ENCODE data around the gene ESAM. TPM values are rescaled to one million over a fixed set of nuclear protein-coding genes. Genes with fewer than 3 reads are reported as not detected.

Gene ESAM
- total RNA-seq, 1 experiment from 2014 or later = not detected

- DNase-seq (ENCODE audit: low read depth) = no peak
Observed at GRCh38 chr11:124752471-124753102, 9.5 kb downstream of the ESAM start.

- DNase-seq (ENCODE audit: low read depth) = no peak
Observed at GRCh38 chr11:124751741-124752470, 10.2 kb downstream of the ESAM start, which contains the start of gene VSIG2. VSIG2 (minus strand) TSS chr11:124752255; CDS start chr11:124752137, 118 bp downstream.

GRCh38 chr11:124751391-124751740, 10.7 kb downstream of the ESAM start:
- no peak for DNase-seq (ENCODE audit: low read depth)

DNA sequence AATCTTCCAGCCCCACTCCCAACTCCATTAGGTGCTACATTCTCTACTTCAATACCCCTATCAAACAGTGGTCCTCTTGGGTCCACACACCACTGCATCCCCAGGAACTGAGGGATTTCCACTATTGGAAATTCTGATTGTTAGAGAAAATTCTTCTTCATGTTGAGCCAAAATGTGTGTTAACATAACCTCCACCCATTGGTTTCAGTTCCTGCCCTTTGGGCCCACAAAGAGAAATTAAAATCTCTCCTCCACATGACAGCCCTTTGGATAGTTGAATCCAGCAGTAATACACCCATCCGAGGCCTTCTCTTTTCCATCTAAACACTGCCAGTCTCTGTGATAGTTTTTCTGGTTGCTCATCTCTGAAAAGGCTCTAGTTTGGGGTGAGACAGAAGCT, 12.2 kb downstream of the ESAM start:
- no peak for DNase-seq (ENCODE audit: low read depth)

DNA sequence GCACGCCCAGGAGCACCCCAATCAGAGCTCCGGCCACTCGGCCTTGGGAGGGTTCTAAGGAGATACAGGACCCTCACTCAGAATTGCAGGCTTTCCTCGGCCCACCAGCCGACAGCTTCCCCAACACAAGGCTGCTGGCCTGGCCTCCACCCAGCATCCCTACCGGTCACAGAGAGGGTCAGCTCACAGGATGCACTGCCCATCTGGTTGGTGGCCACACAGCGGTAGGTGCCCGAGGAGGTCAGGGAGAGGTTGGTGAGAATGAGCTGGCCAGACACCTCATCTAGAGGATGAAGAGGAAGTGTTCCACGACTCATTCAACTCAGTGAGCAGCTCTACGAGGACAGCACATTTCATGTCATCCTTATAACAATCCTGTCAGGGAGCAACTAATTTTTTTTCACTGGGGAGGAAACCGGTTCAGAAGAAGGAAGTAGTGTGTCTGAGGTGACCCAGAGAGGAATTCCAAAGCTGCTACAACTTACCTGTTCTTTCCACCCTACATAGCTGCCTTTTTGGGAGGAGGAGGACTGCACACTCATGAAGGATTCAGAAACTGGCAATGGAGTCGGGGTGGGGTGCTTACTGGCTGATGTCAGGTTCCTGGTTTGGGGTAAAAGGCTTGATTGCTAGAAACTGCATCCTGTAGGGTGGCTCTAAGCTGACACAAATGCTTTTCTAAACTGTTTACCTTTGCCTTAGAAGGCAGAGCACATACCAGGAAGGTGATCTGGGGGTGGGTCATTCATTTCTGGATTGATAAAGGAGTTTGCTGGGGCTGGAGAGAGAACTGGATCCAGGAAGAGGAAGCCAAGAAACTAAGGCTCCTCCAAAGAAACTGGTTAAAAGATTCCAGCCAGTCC, 13.4 kb downstream of the ESAM start:
- peak; percentile 29 for DNase-seq (ENCODE audit: low read depth)

DNA sequence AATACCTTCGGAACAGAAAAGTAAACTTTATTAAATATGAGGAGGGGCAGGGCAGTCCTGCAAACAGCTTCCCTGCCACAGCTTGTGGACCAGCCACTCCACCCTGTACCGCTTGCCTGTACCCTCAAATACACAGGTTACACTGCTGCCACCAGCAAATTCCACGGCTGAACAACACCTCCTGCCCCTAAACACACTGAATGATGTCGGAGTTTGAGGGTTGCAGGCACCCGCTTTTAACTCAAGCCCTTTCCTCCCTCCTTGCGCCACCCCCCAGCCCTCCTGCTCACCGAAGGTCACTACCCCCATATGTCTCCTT, 14.0 kb downstream of the ESAM start:
- no peak for DNase-seq (ENCODE audit: low read depth)

DNA sequence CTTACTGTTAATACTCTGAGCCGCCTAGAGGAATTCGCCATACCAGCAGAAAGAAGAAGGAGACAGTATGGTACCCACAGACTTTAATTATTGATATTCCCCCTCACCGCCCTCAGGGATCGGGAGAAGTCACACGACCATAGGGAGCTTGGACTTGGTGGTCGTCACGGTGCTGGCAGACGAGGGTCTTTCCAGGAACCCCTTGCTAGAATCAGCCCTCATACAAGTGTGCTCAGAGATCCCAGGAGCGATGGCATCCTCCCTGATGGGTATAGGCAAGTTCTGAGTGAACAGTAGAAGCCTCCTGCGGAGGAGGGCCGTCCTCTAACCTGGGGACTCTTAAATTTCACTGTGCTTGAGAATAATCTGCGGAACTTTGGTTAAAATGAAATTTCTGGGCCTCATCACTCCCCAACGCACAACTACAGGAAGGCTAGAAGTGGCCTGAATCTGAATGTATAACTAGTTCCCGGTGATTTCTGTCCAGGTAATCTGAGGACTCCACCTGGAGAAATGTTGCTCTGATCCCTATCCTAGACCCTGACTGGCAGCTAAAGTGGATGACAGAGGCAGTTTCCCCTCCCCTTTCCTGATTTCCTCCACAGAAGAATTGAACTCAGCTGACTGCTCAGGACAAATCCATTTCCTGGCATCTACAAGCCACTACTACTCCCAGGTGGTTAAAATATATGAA, 14.5 kb downstream of the ESAM start:
- no peak for DNase-seq (ENCODE audit: low read depth)

DNA sequence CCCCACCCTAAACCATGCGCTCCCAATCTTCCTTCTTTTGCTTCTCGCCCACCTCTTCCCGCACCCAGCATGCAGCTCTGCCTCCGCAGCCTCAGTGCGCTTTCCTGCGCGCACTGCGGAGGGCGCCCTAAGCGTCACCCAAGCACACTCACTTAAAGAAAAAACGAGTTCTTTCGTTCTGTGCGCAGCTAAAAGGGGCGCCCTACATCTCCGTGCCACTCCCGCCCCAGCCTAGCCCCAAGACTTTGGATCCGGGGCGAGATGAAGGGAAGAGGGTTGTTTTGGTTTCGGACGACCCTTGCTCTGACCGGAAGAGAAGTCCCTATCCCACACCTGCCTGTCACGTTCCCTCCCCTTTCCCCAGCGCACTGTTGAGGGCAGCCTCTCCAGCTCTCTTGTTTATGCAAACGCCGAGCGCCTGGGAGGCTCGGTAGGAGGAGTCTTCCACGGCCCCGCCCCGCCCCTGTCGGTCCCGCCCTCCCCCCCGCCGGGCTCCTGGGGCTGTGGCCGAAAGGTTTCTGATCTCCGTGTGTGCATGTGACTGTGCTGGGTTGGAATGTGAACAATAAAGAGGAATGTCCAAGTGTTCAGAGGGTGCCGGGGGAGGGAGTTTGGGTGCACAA, 15.4 kb downstream of the ESAM start:
- peak; percentile 72 for DNase-seq (ENCODE audit: low read depth)

DNA sequence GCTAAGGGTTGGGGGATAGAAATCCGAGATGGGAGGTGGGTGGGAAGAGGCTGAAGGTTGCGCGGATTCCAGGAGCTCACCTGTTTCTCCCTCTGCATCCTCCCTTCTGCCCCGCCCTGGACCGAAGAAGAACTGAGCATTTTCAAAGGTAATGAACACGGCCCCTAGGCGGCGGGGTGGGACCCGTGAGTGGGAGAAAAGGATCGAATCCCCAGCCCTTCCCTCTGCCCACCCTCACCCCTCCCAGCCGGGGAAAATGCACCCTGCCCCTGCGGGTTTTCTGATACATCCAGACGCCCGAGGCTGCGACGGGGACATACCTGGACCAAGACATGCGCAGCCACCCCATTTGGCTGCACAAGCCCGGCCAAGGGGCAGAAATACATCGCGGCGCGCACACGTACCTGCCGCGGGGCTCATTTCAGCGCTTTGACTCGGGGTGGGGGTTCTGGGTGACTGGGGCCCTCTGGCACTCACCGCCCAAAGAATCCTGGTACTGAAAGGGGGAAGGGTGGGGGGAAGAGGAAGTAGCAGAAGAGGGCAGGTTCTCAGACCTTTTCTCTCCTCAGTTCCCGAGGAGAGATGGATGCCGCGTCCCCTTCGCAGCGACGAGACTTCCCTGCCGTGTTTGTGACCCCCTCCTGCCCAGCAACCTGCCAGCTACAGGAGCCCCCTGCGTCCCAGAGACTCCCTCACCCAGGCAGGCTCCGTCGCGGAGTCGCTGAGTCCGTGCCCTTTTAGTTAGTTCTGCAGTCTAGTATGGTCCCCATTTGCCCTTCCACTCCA, 16.1 kb downstream of the ESAM start:
- no peak for DNase-seq (ENCODE audit: low read depth)

GRCh38 chr11:124745270-124745834, 16.7 kb downstream of the ESAM start:
- DNase-seq (ENCODE audit: low read depth) = no peak

DNA sequence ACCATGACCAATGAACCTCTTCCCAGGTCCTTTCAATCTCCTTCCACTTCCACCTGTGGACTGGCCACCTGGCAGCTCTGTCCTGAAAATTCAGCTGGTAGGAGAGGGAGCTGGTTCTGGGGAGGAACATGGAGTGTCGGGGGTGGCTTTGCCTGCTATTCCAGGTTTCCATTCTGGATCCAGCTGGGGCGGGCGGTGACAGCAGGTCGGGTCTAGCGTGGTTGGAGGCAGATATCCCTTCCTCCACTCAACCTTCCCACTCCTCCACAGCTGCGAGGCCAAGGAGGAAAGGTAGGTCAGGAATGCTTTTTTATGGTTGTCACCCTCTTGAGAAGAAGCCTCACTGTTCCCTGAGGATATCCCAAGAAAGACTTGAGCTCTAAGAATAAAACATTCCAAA, 19.0 kb downstream of the ESAM start:
- DNase-seq (ENCODE audit: low read depth) = no peak

GRCh38 chr11:124742555-124742954, 19.5 kb downstream of the ESAM start:
- DNase-seq (ENCODE audit: low read depth) = no peak

DNA sequence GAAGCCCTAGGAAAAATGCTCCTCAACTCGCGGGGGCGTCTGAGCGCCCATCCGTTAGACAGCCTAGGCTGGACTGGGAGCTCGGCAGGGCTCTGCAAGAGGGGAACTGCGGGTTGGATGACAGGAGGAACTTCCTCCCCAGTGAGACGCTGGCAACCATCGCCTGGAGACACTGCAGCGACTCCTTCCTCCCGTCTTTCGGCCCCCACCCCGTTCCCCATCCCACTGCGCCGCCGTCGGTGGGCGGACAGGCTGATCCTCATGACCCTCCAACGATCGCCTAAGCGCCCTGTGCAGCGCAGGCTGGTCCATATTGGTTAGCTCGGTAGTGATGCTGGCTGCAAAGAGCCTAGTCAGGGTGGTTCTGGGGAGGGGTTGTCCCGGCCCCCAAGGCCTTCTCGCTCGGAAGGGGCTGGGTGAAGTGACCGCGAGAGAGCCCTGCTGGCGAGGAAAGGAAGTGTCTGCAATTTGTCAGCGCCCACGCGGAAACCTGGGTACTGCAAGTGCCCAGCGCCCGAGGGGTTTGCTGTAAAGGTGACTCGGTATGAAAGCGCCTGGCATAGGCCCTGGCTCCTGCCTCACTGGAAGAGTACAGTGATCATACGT, 21.7 kb downstream of the ESAM start:
- peak; percentile 37 for DNase-seq (ENCODE audit: low read depth)

DNA sequence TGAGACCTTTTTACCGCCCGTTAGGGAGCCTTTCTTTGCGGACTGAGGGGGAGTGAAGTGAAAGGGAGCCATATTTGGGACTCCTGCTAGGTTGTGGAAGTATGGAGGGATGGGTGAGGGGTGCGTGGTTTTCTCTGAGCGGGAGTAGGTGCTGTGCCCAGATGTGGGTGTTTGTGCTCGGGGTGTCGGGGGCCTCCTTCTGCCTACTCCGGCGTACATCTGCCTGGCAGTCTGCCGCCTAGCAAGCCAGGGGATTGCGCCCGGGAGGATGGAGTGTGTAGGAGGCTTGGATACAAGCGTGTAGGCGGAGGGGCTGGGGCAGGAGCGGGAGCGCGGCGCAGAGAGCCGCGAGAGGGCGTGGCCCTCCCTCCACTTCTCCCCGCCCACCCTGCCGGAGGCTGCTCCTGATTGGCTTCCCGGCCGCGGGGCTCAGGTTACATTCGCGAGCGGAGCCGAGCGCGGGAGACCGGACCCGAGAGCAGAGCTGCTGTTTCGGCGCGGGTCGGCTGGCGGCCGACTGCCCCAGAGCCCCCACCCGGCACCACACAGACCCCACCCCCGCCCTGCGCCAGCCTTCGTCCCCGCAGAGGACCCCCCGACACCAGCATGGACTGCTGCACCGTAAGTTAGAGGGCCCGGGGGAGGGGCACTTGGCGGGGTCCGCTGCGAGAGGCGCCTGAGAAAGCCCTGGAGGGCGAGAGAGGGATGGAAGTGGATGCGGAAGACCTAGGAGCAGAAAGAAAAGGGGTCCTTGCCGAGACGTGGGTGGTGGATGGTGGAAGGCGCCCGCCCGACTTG, 22.4 kb downstream of the ESAM start, which contains the start of gene NRGN:
Gene NRGN (plus strand): TSS at position 464 of the 798 bp plus-strand sequence. CDS start 143 bp downstream, at position 607.
- peak; percentile 87 for DNase-seq (ENCODE audit: low read depth)

DNA sequence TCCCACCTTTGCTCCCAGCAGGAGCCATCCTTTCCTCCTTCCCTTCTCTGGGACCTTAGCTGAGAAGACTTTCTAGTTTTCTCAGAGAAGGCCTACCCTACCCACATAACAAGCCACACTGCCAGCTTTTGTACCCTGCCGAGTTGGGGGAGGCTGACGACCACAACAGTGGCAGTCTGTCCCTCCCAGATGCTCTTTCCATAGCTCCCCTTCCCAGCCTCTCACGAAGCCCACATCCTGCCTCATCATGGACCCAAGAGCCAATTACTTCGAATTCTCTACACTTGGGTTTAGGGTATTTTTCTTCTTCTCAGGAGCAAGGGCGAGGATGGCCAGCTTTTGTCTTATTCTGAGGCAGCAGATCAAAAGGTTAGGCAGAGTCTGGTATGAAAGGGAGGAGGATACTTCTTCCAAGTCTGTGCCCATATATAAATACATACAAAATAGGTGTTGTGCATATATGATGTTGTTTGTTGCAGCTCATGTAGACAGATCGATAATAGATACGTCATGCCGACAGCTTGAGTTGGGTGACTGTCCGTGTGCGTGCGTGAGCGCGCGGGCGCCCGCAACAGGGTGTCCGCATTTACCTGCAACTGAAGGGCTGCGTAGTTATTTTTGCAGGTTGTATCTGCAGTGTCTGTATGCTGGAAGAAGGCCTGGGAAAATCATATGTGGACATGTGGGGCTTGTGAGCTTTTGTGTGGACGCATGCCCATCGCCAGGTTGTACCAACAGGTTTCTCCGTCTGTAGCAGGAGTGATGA, 23.2 kb downstream of the ESAM start:
- no peak for DNase-seq (ENCODE audit: low read depth)

GRCh38 chr11:124737638-124738305, 24.3 kb downstream of the ESAM start:
- no peak for DNase-seq (ENCODE audit: low read depth)

DNA sequence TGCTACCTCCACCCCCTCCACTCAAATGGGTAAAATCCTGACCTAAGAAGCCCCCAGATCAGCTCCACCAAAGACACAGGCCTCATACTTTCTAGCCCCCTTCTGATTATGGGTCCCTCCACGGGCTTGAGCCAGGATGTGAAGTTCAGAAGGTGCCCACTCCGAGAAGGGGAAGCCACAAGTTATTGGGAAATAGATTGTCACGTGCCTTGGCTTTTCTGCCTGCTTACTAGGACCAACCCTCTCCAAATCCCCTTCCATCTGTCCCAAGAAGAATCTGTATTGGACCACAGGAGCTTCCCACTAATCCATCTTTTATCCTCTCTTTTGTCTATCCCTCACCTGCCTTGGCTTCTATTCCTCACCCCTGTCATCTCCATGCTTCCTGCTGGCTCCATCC, 25.4 kb downstream of the ESAM start:
- no peak for DNase-seq (ENCODE audit: low read depth)

DNA sequence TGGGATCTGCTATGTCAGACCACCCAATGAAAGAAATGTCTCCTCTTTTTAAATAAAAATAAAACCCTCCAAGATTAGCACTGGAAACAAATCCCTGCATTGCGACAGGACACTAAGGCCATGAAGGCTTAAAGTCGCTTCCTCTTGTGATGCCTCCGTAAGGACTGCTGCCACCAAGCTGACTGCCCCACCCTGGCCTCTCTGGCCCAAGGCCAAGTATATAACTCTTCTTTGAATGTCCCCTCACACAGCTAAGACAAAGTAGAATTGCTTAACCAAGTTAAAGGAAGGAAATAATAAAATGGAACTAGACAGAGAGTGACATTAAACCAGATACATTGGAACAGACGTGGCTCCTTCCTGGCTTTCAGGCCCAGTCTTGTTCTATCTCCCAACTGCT, 29.9 kb downstream of the ESAM start:
- DNase-seq (ENCODE audit: low read depth) = no peak
